GM21381 (cell line): ENCODE results near the gene MED26.
"Not testable (repeated sequence)": the region's sequence is repeated elsewhere in the genome, so short reads cannot be mapped to it uniquely, and the experiment has no call there.

Experiments
- ATAC-seq: cut with Tn5 transposase; IDR thresholded peaks from one replicate; pipeline ENCODE4 v1.9.1; 2021; ENCODE audit warnings: mild to moderate bottlenecking, moderate library complexity; ENCODE audit not compliant: unreplicated experiment

MED26 gene

DNA sequence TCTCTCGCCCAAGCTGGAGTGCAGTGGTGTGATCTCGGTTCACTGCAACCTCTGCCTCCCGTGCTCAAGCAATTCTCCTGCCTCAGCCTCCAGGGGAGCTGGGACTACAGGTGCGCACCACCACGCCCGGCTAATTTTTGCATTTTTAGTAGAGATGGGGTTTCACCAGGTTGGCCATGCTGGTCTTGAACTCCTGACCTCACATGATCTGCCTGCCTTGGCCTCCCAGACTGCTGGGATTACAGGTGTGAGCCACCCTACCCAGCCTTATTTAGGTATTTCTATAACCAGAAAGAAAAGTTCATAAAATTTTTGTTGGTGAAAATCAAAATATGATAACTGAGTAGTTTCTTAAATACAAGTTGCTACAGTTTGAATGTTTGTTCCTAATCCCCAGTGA, 84.3 kb downstream of the MED26 start:
- not testable (repeated sequence) for ATAC-seq

GRCh38 chr19:16542910-16543472, 85.0 kb downstream of the MED26 start:
- no peak for ATAC-seq

GRCh38 chr19:16542045-16542909, 85.7 kb downstream of the MED26 start, which contains the start of gene CHERP:
CHERP (minus strand) TSS chr19:16542437; CDS start chr19:16542378, 59 bp downstream.
- ATAC-seq, result peak; percentile 84

DNA sequence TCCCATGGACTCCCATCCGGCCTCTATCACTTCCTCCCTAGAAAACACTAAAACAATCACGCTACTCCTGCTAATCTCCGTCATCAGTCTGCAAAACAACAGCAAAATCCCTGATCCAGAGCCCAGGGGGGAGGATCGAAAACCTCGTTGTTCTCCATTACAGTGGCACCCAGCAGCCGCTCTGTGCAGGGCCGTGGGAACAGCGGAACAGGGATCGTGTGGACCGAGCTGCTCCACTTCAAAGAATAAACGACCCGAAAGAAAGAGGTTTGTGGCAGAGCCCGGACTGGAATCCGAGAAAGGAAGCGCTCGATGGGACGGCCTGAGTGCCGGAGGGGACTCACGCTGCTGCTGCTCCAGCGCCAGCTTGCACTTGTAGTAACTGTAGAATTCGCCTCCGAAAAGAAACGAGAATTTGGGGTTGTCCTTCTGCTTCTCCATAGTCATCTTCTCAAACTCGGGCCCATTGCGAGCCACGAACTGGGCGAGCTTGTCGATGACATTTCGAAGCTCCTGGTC, 86.4 kb downstream of the MED26 start:
- ATAC-seq, result no peak

GRCh38 chr19:16540948-16541347, 87.1 kb downstream of the MED26 start:
- no peak for ATAC-seq

- no peak for ATAC-seq
These were observed 90.9 kb downstream of the MED26 start for GRCh38 chr19:16537111-16537510.

DNA sequence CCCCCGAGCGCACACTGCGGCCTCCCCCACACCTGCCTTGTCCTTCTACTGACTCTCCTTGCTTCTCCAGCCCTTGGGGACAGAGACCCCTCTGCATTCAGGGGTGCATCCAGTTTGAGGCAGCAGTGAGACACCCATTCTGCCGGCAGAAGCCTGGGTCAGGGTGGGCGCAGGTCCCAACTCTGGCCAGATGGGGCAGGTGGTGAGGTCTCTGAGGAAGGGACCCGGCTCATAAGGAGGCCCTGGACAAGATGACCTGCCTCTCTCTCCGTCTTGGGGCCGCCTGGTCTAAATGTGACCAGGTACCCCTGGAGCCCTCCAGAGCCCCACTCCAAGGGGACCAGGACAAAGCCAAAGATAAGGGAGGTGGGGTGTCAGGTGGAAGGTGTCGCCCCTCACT, 91.9 kb downstream of the MED26 start:
- ATAC-seq, result no peak

GRCh38 chr19:16535381-16535780, 92.6 kb downstream of the MED26 start:
- ATAC-seq, result no peak

DNA sequence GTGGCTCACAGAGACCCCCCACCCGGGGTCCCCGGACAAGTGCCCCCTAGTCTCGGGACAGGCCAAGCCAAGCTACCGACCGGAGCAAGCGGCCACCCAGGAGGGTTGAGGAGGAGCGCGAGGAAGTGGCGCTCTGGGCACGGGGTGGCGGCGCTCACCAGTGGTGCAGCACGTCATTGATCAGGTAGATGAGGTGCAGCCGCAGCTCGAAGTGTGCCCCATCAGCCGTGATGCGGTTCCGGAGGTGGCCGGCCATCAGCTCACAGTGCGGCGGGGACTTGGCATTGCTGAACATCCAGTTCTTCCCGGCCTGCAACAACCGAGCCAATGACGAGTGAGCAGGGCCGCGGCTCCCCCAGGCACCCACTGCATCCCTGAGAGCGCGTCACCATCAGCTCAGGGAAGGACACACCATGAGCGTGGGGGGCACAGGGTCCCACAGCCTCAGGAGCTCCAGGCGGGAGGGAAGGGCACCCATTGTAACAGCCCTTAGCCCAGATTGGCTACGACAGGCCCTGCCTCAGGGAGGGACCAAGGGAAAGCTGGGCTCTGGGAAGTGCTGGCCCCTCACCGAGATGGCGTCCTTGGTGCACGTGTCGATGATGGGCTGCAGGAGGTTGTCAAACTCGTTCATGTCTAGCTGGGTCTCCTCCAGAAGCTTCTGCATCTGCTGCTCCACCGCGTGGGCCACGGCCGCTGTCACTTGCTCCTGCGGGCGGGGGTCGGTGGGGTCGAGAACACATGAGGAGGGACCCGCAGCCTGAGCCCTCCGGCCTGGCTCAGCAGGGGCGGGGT, 95.4 kb downstream of the MED26 start:
- ATAC-seq, result no peak

- ATAC-seq, result no peak
These were observed 96.7 kb downstream of the MED26 start for GRCh38 chr19:16531380-16531669.

- ATAC-seq, result no peak
These were observed 97.2 kb downstream of the MED26 start for GRCh38 chr19:16530540-16531379.

GRCh38 chr19:16529466-16530144, 98.4 kb downstream of the MED26 start:
- no peak for ATAC-seq

- no peak for ATAC-seq
These were observed 100.0 kb downstream of the MED26 start for GRCh38 chr19:16527971-16528521.

DNA sequence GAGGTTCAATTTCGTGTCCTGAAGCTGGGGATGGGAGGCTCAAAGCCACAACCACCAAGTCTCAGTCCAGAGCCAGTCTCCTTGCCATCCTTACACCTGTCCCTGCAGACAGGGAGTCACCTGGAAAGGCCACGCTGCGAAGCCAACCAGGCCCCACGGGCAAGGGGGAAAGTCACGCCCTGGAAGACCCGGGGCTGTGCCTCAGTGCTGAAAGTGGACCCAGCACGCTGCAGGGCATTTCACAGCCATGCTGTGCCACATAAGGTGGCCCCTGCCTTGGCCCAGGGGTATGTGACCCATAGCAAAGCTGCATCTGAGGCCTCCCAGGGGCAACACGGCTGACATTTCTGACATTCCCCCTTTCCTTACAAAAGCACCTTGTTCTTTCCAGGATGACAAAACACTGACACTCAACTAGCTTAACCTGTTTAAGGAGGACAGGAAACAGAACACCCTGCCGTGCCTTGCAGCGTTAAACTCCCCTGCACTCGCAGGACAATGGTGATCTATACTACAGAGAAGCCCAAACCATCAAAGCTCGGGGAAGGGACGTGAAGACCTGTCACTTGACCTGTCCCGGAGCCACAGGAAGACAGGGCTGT, 100.6 kb downstream of the MED26 start:
- ATAC-seq, result no peak

DNA sequence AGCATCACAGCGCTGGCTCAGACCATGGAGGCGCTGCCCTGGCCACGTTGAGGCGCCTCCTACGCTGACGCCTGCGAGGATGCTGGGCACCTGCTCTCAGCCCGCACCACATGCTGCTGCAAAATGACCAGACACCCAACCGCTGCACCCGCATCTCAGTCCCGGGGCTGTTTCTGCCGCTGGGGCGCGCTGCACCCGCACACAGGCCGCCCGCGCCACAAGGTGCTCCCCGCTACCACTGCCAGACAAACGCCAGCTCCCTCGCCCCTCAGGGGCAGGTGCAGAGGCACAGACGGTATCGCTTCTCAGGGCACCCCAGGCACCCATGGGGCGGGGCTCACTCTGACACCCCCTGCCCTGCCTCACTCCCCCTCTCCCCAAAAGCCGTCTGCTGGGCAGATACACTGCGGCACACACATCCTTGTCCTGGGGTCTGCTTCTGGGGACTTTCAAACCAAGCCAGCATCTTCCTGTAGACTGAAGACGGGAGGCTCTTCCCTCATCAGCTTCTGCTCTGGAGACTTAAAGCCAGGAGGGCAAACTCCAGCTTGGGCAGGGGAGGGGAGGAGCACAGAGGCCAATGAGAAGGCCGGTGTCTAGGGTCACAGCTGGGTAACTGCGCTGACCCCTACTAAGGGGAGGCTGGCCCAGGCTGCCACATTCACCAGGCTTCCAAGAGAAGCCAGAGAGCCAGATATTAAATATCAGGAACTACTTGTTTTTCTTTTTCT, 102.1 kb downstream of the MED26 start:
- no peak for ATAC-seq

DNA sequence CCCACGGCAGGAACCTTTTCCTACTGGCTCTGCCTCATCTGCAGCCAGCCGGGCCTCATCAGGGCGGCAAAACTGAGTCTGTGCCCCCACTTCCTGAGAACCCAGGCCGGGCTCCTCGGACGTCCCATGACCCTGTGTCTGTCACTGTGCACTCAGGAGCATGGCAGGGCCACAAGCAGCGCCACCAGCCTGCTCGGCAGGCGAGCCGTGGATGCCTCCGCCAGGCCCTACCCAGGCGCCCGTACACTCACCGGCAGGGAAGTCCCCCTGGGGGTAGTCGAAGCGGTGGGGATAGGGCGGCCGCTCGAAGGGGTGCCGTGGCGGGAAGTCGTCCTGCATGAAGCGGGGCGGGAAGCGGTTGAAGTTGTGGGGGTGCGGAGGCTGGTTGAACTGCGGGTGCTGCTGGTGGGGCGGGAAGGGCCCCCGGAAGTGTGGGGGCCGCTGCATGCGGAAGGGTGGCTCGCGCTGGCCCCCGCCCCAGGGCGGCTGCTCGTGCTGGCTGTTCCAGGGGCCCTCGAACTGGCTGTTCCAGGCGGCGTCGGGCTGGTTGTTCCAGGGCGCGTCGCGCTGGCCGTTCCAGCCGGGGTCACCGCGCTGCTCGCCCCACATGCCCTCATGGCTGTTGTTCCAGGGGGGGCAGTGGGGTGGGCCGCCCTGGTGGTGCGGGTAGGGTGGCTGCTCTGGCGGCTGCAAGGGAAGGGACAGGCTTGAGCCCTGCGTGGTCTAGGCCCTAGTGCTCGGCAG, 102.8 kb downstream of the MED26 start:
- ATAC-seq, result no peak
